ENCODE measurements around the gene SYAP1.

SYAP1 gene

GRCh38 chrX:16696956-16697355 is 22.5 kb upstream of the SYAP1 start:
- no peak for DNase-seq (ENCODE audit: low read depth, low spot score)
- no peak overlapping the region for H3K4me3 ChIP-seq (ENCODE audit: low read depth, low read length)
- TF ChIP-seq, protein P1, sequence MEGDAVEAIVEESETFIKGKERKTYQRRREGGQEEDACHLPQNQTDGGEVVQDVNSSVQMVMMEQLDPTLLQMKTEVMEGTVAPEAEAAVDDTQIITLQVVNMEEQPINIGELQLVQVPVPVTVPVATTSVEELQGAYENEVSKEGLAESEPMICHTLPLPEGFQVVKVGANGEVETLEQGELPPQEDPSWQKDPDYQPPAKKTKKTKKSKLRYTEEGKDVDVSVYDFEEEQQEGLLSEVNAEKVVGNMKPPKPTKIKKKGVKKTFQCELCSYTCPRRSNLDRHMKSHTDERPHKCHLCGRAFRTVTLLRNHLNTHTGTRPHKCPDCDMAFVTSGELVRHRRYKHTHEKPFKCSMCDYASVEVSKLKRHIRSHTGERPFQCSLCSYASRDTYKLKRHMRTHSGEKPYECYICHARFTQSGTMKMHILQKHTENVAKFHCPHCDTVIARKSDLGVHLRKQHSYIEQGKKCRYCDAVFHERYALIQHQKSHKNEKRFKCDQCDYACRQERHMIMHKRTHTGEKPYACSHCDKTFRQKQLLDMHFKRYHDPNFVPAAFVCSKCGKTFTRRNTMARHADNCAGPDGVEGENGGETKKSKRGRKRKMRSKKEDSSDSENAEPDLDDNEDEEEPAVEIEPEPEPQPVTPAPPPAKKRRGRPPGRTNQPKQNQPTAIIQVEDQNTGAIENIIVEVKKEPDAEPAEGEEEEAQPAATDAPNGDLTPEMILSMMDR (IDR thresholded peaks at IDR 0.05; ENCODE audit: low read depth, low read length): no peak
- in situ Hi-C loops (cut with HindIII; ENCODE audit: low sequenced_read_pairs): no loop called here

- H3K4me3 ChIP-seq (ENCODE audit: low read depth, low read length): no peak overlapping the region
- DNase-seq (ENCODE audit: low read depth, low spot score): no peak
- TF ChIP-seq, protein P1 (IDR thresholded peaks at IDR 0.05; ENCODE audit: low read depth, low read length): no peak
- in situ Hi-C loops (cut with HindIII; ENCODE audit: low sequenced_read_pairs): no loop called here
Measured at GRCh38 chrX:16699389-16699788, 20.0 kb upstream of the SYAP1 start.

GRCh38 chrX:16700734-16701133 is 18.7 kb upstream of the SYAP1 start:
- DNase-seq (ENCODE audit: low read depth, low spot score): no peak
- TF ChIP-seq, protein P1 (IDR thresholded peaks at IDR 0.05; ENCODE audit: low read depth, low read length): no peak
- no peak overlapping the region for H3K4me3 ChIP-seq (ENCODE audit: low read depth, low read length)
- in situ Hi-C loops (cut with HindIII; ENCODE audit: low sequenced_read_pairs): no loop called here

DNA sequence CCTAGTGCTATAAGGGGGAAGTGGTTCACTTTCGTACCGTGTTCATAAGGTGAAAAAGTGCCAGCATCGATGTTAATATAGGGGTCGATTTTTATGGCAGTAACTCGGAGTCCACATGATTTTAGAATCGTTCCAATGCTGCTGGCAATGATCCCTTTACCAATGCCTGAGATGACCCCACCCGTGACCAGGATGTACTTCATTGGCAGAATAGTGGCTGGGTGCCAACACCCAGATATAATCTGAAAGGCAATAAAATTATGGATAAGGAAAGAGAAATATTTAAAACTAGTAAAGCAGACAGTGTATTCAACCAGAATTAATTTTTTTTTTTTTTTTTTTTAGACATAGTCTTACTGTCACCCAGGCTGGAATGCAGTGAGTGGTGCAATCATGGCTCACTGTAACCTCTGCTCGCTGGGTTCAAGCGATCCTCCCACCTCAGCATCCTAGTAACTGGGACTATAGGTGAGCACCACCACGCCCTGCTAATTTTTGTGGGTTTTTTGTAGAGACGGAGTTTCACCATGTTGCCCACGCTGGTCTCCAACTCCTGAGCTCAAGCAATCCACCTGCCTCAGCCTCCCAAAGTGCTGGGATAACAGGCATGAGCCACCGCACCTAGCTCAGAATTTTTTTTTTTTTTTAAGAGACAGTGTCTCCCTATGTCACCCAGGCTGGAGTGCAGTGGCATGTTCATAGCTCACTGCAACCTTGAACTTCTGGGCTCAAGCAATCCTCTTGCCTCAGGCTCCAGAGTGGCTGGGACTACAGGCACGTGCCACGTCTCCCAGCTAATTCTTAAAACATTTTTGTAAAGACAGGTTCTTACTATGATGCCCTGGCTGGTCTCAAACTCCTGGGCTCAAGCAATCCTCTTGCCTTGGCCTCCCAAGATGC is 16.5 kb upstream of the SYAP1 start:
- no peak overlapping the region for H3K4me3 ChIP-seq (ENCODE audit: low read depth, low read length)
- TF ChIP-seq, protein P1 (IDR thresholded peaks at IDR 0.05; ENCODE audit: low read depth, low read length): no peak
- DNase-seq (ENCODE audit: low read depth, low spot score): no peak
- in situ Hi-C loops (cut with HindIII; ENCODE audit: low sequenced_read_pairs): no loop called here

- in situ Hi-C loops (cut with HindIII; ENCODE audit: low sequenced_read_pairs): no loop called here
- no peak for DNase-seq (ENCODE audit: low read depth, low spot score)
- TF ChIP-seq, protein P1 (IDR thresholded peaks at IDR 0.05; ENCODE audit: low read depth, low read length): no peak
- H3K4me3 ChIP-seq (ENCODE audit: low read depth, low read length): no peak overlapping the region
Measured at GRCh38 chrX:16705370-16705769, 14.0 kb upstream of the SYAP1 start.

GRCh38 chrX:16708016-16708415 is 11.4 kb upstream of the SYAP1 start:
- in situ Hi-C loops (cut with HindIII; ENCODE audit: low sequenced_read_pairs): no loop called here
- no peak overlapping the region for H3K4me3 ChIP-seq (ENCODE audit: low read depth, low read length)
- DNase-seq (ENCODE audit: low read depth, low spot score): no peak
- TF ChIP-seq, protein P1 (IDR thresholded peaks at IDR 0.05; ENCODE audit: low read depth, low read length): no peak

Data from astrocyte of the spinal cord (primary cell).